ENCODE measurements around the gene CMYA5. TPM values are rescaled to one million over a fixed set of nuclear protein-coding genes. Genes with fewer than 3 reads are reported as not detected.
"Not testable (repeated sequence)": the region's sequence is repeated elsewhere in the genome, so short reads cannot be mapped to it uniquely, and the experiment has no call there.

The CMYA5 gene
- total and polyA plus RNA-seq, 2 experiments from 2014 or later: 1.1 to 3.5 TPM

DNA sequence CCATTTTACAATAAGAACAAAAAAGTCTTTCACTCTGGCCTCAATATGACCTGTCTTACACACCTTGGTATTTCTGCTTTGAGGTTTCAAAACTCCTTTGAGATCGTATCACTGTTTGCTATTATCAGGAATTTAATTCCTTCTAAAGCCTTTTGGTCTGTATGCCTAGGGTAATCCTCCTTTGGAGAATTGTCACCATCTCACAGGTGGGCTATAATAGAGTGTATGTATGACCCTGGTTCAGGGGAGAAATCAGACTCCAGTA, 13.7 kb downstream of the CMYA5 start:
- no peaks in the 10 kb centered on the region for H3K27me3 ChIP-seq
- no peak for DNase-seq (ENCODE audit: low spot score)
- no peaks in the 10 kb centered on the region for H3K4me1 ChIP-seq (ENCODE audit: insufficient read depth)
- H3K27ac ChIP-seq: no peak overlapping the region
- WGBS (ENCODE audit: low lambda C conversion rate, missing lambda C conversion rate): 81% methylated on average over 1 of the region's 1 CpG
- TF ChIP-seq EZH2 (IDR thresholded peaks at IDR 0.05; ENCODE audit: borderline replicate concordance): no peak
- H2AFZ ChIP-seq: no peak overlapping the region
- H3K79me2 ChIP-seq: no peaks in the 10 kb centered on the region
- no peaks in the 10 kb centered on the region for H4K20me1 ChIP-seq (ENCODE audit: insufficient read depth, poor library complexity, severe bottlenecking)
- no peaks in the 10 kb centered on the region for H3K9me3 ChIP-seq (ENCODE audit: low read depth)
- no peak overlapping the region for H3K4me2 ChIP-seq
- H3K36me3 ChIP-seq (replicated peaks; ENCODE audit: insufficient read depth, low read depth): no peaks in the 10 kb centered on the region
- H3K9me2 ChIP-seq (replicated peaks; ENCODE audit: insufficient read depth): no peaks in the 10 kb centered on the region
- H3K4me3 ChIP-seq: no peak overlapping the region

DNA sequence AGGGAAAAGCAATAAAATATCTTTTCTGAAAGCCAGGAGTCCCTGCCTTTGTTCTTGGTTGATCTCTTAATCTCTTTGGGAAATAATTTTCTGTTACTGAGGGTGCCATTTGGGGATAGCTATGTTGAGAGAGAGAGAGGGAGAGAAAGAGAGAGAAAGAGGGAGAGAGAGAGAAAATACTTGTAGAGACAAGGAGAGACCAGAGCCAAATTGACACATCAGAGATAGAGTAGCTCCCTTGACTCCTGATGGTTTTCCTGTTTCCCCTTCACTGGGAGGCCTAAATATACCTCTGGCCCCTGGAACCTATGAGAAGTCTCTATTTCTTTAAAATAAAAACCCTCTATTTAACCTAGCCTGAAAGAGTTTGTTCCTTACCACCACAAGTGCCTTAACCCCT, 14.9 kb downstream of the CMYA5 start:
- DNase-seq (ENCODE audit: low spot score): no peak
- Histone ChIP-seq H4K20me1 (ENCODE audit: insufficient read depth, poor library complexity, severe bottlenecking) (no peaks in the 10 kb centered on the region), H3K4me2 (no peak overlapping the region), H3K27ac (no peak overlapping the region), H3K9me3 (ENCODE audit: low read depth) (no peaks in the 10 kb centered on the region), H3K36me3 (replicated peaks; ENCODE audit: insufficient read depth, low read depth) (no peaks in the 10 kb centered on the region), H3K79me2 (no peaks in the 10 kb centered on the region), H3K4me1 (ENCODE audit: insufficient read depth) (no peaks in the 10 kb centered on the region), H3K9me2 (replicated peaks; ENCODE audit: insufficient read depth) (no peaks in the 10 kb centered on the region), H3K4me3 (no peak overlapping the region), H3K27me3 (no peaks in the 10 kb centered on the region), H2AFZ (no peak overlapping the region)
- TF ChIP-seq, protein P1, sequence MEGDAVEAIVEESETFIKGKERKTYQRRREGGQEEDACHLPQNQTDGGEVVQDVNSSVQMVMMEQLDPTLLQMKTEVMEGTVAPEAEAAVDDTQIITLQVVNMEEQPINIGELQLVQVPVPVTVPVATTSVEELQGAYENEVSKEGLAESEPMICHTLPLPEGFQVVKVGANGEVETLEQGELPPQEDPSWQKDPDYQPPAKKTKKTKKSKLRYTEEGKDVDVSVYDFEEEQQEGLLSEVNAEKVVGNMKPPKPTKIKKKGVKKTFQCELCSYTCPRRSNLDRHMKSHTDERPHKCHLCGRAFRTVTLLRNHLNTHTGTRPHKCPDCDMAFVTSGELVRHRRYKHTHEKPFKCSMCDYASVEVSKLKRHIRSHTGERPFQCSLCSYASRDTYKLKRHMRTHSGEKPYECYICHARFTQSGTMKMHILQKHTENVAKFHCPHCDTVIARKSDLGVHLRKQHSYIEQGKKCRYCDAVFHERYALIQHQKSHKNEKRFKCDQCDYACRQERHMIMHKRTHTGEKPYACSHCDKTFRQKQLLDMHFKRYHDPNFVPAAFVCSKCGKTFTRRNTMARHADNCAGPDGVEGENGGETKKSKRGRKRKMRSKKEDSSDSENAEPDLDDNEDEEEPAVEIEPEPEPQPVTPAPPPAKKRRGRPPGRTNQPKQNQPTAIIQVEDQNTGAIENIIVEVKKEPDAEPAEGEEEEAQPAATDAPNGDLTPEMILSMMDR (IDR thresholded peaks at IDR 0.05; ENCODE audit: poor library complexity): no peak
- TF ChIP-seq EZH2phosphoT487 (IDR thresholded peaks at IDR 0.05; ENCODE audit: low read depth, severe bottlenecking, unreplicated experiment): no peak
- TF ChIP-seq EZH2 (IDR thresholded peaks at IDR 0.05; ENCODE audit: borderline replicate concordance): no peak

GRCh38 chr5:79705632-79706031, 16.0 kb downstream of the CMYA5 start:
- Histone ChIP-seq H3K27ac (no peak overlapping the region), H2AFZ (no peak overlapping the region), H3K79me2 (no peaks in the 10 kb centered on the region), H3K27me3 (no peaks in the 10 kb centered on the region), H3K9me3 (ENCODE audit: low read depth) (no peaks in the 10 kb centered on the region), H3K4me1 (ENCODE audit: insufficient read depth) (no peaks in the 10 kb centered on the region), H3K9me2 (replicated peaks; ENCODE audit: insufficient read depth) (no peaks in the 10 kb centered on the region), H3K36me3 (replicated peaks; ENCODE audit: insufficient read depth, low read depth) (no peaks in the 10 kb centered on the region), H3K4me2 (no peak overlapping the region), H4K20me1 (ENCODE audit: insufficient read depth, poor library complexity, severe bottlenecking) (no peaks in the 10 kb centered on the region), H3K4me3 (no peak overlapping the region)
- TF ChIP-seq EZH2 (IDR thresholded peaks at IDR 0.05; ENCODE audit: borderline replicate concordance) (no peak), EZH2phosphoT487 (IDR thresholded peaks at IDR 0.05; ENCODE audit: low read depth, severe bottlenecking, unreplicated experiment) (no peak)
- TF ChIP-seq, protein P1 (IDR thresholded peaks at IDR 0.05; ENCODE audit: poor library complexity): no peak
- 95% methylated on average over 3 of the region's 3 CpGs for WGBS (ENCODE audit: low lambda C conversion rate, missing lambda C conversion rate)
- DNase-seq (ENCODE audit: low spot score): no peak

DNA sequence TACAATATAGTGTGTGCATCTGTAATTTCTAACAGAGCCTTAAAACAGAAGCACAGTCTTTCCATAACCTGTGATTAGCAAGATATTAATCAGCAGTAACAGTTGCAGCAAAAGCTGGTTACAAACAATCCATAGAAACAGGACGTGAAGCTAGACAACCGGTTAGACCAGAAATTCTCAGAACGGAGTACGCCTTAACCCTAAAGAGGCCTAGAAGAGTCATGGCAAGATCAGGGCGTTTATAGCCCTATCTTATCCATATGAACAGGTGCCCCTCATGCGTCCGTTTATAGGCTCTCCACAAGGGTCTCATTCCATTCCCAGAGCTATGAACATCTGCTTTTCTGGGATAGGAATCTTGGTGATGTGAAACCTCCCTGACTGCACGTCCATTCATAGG, 16.7 kb downstream of the CMYA5 start:
- H3K9me3 ChIP-seq (ENCODE audit: low read depth); DNase-seq (ENCODE audit: low spot score); H3K27me3 ChIP-seq; H3K4me1 ChIP-seq (ENCODE audit: insufficient read depth); H3K36me3 ChIP-seq (replicated peaks; ENCODE audit: insufficient read depth, low read depth); H4K20me1 ChIP-seq (ENCODE audit: insufficient read depth, poor library complexity, severe bottlenecking); H2AFZ ChIP-seq; H3K9me2 ChIP-seq (replicated peaks; ENCODE audit: insufficient read depth); H3K4me2 ChIP-seq; H3K27ac ChIP-seq; H3K4me3 ChIP-seq; H3K79me2 ChIP-seq: not testable (repeated sequence)
- WGBS (ENCODE audit: low lambda C conversion rate, missing lambda C conversion rate): 90% methylated on average over 8 of the region's 8 CpGs

DNA sequence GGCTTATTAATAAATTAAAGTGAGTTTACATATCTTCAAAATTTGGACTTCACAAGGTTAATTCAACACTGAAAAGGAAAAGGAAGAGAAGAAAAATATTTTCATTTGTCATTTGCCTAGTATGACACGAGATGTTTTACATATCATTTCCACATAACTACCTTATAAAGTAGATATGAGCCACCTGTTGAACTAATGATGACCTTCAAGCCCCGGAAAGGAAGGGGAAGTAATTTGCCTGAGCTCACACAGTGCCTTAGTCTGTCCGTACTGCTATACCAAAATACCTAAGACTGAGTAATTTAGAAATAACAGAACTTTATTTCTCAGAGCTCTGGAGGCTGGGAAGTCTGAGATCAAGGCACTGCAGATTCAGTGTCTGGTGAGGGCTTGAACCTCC, 17.9 kb downstream of the CMYA5 start:
- Histone ChIP-seq H3K4me3 (no peak overlapping the region), H4K20me1 (ENCODE audit: insufficient read depth, poor library complexity, severe bottlenecking) (no peaks in the 10 kb centered on the region), H3K4me1 (ENCODE audit: insufficient read depth) (no peaks in the 10 kb centered on the region), H3K27me3 (no peaks in the 10 kb centered on the region), H3K4me2 (no peak overlapping the region), H3K27ac (no peak overlapping the region), H3K9me2 (replicated peaks; ENCODE audit: insufficient read depth) (no peaks in the 10 kb centered on the region), H3K9me3 (ENCODE audit: low read depth) (no peaks in the 10 kb centered on the region), H3K79me2 (no peaks in the 10 kb centered on the region), H3K36me3 (replicated peaks; ENCODE audit: insufficient read depth, low read depth) (no peaks in the 10 kb centered on the region), H2AFZ (no peak overlapping the region)
- TF ChIP-seq EZH2 (IDR thresholded peaks at IDR 0.05; ENCODE audit: borderline replicate concordance) (no peak), EZH2phosphoT487 (IDR thresholded peaks at IDR 0.05; ENCODE audit: low read depth, severe bottlenecking, unreplicated experiment) (no peak)
- TF ChIP-seq, protein P1 (IDR thresholded peaks at IDR 0.05; ENCODE audit: poor library complexity): no peak
- WGBS (ENCODE audit: low lambda C conversion rate, missing lambda C conversion rate): 88% methylated on average over 3 of the region's 3 CpGs
- DNase-seq (ENCODE audit: low spot score): no peak
